ENCODE data around the gene GABRE.

DNA sequence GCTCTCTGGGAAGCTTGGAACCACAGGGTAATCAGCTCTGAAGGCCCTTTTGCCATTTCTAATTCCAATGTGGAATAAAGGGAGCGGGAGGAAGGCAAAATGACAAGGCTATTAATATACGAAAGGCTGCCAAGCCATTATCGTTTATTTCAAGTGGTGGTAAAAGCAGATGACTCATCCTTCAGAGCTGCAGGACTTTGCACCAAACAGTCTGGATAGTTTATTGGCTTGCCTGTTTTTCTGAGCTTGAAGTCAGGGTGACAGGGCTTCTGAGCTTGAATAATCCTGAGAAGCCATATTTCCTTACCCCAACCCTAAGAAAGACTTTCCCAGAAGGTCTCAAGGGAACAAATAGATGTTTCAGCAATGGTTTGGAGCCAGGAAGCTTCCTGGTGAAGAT, 7.7 kb upstream of the GABRE start:
- TF ChIP-seq, protein P1, sequence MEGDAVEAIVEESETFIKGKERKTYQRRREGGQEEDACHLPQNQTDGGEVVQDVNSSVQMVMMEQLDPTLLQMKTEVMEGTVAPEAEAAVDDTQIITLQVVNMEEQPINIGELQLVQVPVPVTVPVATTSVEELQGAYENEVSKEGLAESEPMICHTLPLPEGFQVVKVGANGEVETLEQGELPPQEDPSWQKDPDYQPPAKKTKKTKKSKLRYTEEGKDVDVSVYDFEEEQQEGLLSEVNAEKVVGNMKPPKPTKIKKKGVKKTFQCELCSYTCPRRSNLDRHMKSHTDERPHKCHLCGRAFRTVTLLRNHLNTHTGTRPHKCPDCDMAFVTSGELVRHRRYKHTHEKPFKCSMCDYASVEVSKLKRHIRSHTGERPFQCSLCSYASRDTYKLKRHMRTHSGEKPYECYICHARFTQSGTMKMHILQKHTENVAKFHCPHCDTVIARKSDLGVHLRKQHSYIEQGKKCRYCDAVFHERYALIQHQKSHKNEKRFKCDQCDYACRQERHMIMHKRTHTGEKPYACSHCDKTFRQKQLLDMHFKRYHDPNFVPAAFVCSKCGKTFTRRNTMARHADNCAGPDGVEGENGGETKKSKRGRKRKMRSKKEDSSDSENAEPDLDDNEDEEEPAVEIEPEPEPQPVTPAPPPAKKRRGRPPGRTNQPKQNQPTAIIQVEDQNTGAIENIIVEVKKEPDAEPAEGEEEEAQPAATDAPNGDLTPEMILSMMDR (IDR thresholded peaks at IDR 0.05; ENCODE audit: low read depth, low read length): no peak
- no peak for TF ChIP-seq EZH2phosphoT487 (IDR thresholded peaks at IDR 0.05; ENCODE audit: low read depth)

Data from OCI-LY3 (cell line).